B cell (primary cell): ENCODE data around the gene POLR1E. TPM values are rescaled to one million over a fixed set of nuclear protein-coding genes. Genes with fewer than 3 reads are reported as not detected.
A peak's percentile ranks its signal among the peaks of the same experiment; 100 is the strongest.

ENCODE experiments used
- ATAC-seq: fragments of 200-7000 bp; cut with Tn5 transposase; one replicate; pipeline ENCODE4 v1.10.0; 2021; ENCODE audit warnings: low read depth, mild to moderate bottlenecking, moderate number of reproducible peaks, moderate library complexity
- CTCF ChIA-PET: fragments of 350-600 bp; sonication (Branson Sonifier 250); formaldehyde crosslinking; loops from one replicate; lab custom pipeline; 2021; ENCODE audit warnings: antibody characterized with exemption, inconsistent platforms; lab: Charles Lee
- POLR2A ChIA-PET: fragments of 350-600 bp; sonication (Branson Sonifier 250); formaldehyde crosslinking; loops from one replicate; lab custom pipeline; 2021; ENCODE audit warnings: antibody characterized with exemption; lab: Charles Lee
- DNase-seq: peaks from one replicate; pipeline ENCODE4 v3.0.0; 2013
- H2AFZ ChIP-seq: 2 replicates; pipeline ENCODE4 v1.6.1; 2012; ENCODE audit warnings: mild to moderate bottlenecking, low read depth, low read length; ENCODE audit not compliant: insufficient read depth, poor library complexity, severe bottlenecking
- H3K27ac ChIP-seq, 2 donors: 1 replicate in 1 of 2; 2 replicates in 1 of 2; pipeline ENCODE4 v1.5.1; 2012 to 2013; ENCODE audit warnings: low read length in 2 of 2, mild to moderate bottlenecking in 2 of 2, moderate library complexity in 1 of 2
- H3K27me3 ChIP-seq, 4 experiments: fragments of 200-600 bp in 1 of 4; sonication (generic) in 1 of 4; replicated peaks in 1 of 4; 1 replicate in 2 of 4; 2 replicates in 2 of 4; pipeline versions ENCODE4 v1.6.1 to v1.7.0; 2013 to 2016; ENCODE audit warnings: low read length in 3 of 4, mild to moderate bottlenecking in 2 of 4, mixed read lengths in 1 of 4, moderate library complexity in 1 of 4; ENCODE audit not compliant: insufficient read depth in 4 of 4, control insufficient read depth in 3 of 4; ENCODE audit errors: control extremely low read depth in 1 of 4
- H3K36me3 ChIP-seq, 2 experiments: replicated peaks in 1 of 2; 1 replicate in 1 of 2; 2 replicates in 1 of 2; pipeline versions ENCODE4 v1.6.1 to v1.7.1; 2013; ENCODE audit warnings: low read length in 1 of 2; ENCODE audit not compliant: insufficient read depth in 2 of 2, control insufficient read depth in 1 of 2; ENCODE audit errors: control extremely low read depth in 1 of 2, extremely low read depth in 1 of 2
- H3K4me1 ChIP-seq, 2 donors: fragments of 200-600 bp in 1 of 2; sonication (generic) in 1 of 2; 1 replicate in 1 of 2; 2 replicates in 1 of 2; pipeline versions ENCODE4 v1.5.1 to v1.6.1; 2013 to 2017; ENCODE audit warnings: low read length in 2 of 2; ENCODE audit not compliant: control insufficient read depth in 2 of 2, insufficient read depth in 2 of 2
- H3K4me2 ChIP-seq: replicated peaks from 2 replicates; pipeline ENCODE3; 2012; ENCODE audit warnings: mild to moderate bottlenecking, low read depth, low read length; ENCODE audit not compliant: poor library complexity, severe bottlenecking
- H3K4me3 ChIP-seq, 5 experiments: fragments of 200-600 bp in 1 of 5; sonication (generic) in 1 of 5; 1 replicate in 3 of 5; 2 replicates in 2 of 5; pipeline versions ENCODE4 v1.5.1 to v1.7.0; 2011 to 2016; ENCODE audit warnings: low read length in 4 of 5, mild to moderate bottlenecking in 4 of 5, low read depth in 2 of 5, control low read depth in 1 of 5, moderate library complexity in 1 of 5; ENCODE audit not compliant: insufficient read depth in 1 of 5; ENCODE audit errors: control extremely low read depth in 1 of 5, extremely low read depth in 1 of 5
- H3K79me2 ChIP-seq: fragments of 200-600 bp; sonication (generic); one replicate; pipeline ENCODE4 v1.6.0; 2016; ENCODE audit warnings: low read length; ENCODE audit not compliant: control insufficient read depth, insufficient read depth
- H3K9ac ChIP-seq: fragments of 200-600 bp; sonication (generic); 2 replicates; pipeline ENCODE4 v1.6.1; 2017; ENCODE audit warnings: mild to moderate bottlenecking, low read length, moderate library complexity
- H3K9me3 ChIP-seq, 3 donors: one replicate each; pipeline versions ENCODE4 v1.6.1 to v1.7.1; 2013; ENCODE audit warnings: low read length in 2 of 3; ENCODE audit not compliant: control insufficient read depth in 2 of 3, insufficient read depth in 1 of 3; ENCODE audit errors: control extremely low read depth in 1 of 3
- H4K20me1 ChIP-seq: 2 replicates; pipeline ENCODE4 v1.6.0; 2012; ENCODE audit warnings: mild to moderate bottlenecking, low read length; ENCODE audit not compliant: insufficient read depth, control insufficient read depth, poor library complexity, severe bottlenecking
- H3K27ac Mint-ChIP-seq: one replicate; pipeline ENCODE4 v1.8.0; 2021; ENCODE audit warnings: mixed read lengths
- H3K27me3 Mint-ChIP-seq: one replicate; pipeline ENCODE4 v1.8.0; 2021; ENCODE audit warnings: mixed read lengths
- H3K4me1 Mint-ChIP-seq: one replicate; pipeline ENCODE4 v1.8.0; 2021; ENCODE audit warnings: mixed read lengths
- H3K4me3 Mint-ChIP-seq: one replicate; pipeline ENCODE4 v1.8.0; 2021; ENCODE audit warnings: mixed read lengths
- H3K9me3 Mint-ChIP-seq: one replicate; pipeline ENCODE4 v1.8.0; 2022; ENCODE audit warnings: mixed read lengths; ENCODE audit not compliant: insufficient read depth
- EZH2 ChIP-seq: IDR thresholded peaks from 2 replicates; pipeline ENCODE4 v1.6.1; 2012; ENCODE audit warnings: borderline replicate concordance, low read depth, mild to moderate bottlenecking, moderate library complexity, low read length; ENCODE audit not compliant: insufficient read depth, poor library complexity, severe bottlenecking
- WGBS: methylation state at CpG from one replicate; pipeline ENCODE4 v1.1.5; 2013; ENCODE audit warnings: missing lambda C conversion rate; ENCODE audit not compliant: insufficient coverage; 5-methylcytosine and 5-hydroxymethylcytosine counted together
- intact Hi-C: fragments of 100-400 bp; cut with micrococcal nuclease; formaldehyde crosslinking; loops from one replicate; pipeline ENCODE4 v1.10.0; 2022
- polyA plus RNA-seq: library from polyadenylated mRNA; depleted of rRNA; stranded (reverse); fragments of >200 nt; gene quantifications from 2 replicates; pipeline ENCODE4 v1.2.3, GENCODE V29; 2012
- total RNA-seq, 2 donors: library from RNA; stranded (reverse); fragments of 120-200 nt in 1 of 2; gene quantifications; 1 replicate in 1 of 2; 2 replicates in 1 of 2; pipeline versions ENCODE4 v1.2.3 to v1.2.4, GENCODE V29; 2013 to 2022
- TF ChIP-seq, protein P1 (sequence below): fragments of 200-600 bp; IDR thresholded peaks from one replicate; pipeline ENCODE4 v1.8.0; 2022; ENCODE audit warnings: antibody characterized with exemption, mild to moderate bottlenecking

The POLR1E gene
- total and polyA plus RNA-seq, 2 donors (not counting 1 experiment from before 2014, with no cell fraction given) = 11.6 to 31.0 TPM

DNA sequence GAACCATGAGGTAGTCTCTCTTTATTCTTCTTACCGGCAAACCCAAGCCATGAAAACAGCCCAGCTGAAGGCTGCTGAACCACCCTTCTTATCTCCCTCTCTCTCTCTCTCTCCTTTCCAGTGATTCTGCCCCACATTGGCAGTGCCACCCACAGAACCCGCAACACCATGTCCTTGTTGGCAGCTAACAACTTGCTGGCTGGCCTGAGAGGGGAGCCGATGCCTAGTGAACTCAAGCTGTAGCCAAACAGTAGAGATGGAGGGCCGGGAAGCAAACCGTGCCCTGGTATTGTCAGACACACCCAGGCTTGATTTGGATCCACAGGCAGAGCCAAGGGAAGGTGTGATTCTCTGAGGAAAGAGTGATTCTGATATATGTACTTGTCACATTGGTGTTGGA lies 49.2 kb upstream of the POLR1E start:
- Mint-ChIP-seq H3K9me3 (no peaks in the 10 kb centered on the region), H3K27me3 (no peaks in the 10 kb centered on the region), H3K4me3 (no peak overlapping the region), H3K27ac (peak overlapping the region; percentile 10), H3K4me1 (peaks cover 20% of the 10 kb centered on the region)
- peaks cover 7% of the 10 kb centered on the region for H4K20me1 ChIP-seq
- WGBS = 100% methylated on average over 5 of the region's 5 CpGs
- no peak overlapping the region for H3K27ac ChIP-seq
- H3K4me1 ChIP-seq = peaks cover 15 to 20% of the 10 kb centered on the region in 2 donors
- H3K27me3 ChIP-seq = no peaks in the 10 kb centered on the region
- H3K36me3 ChIP-seq = peaks cover 1 to 57% of the 10 kb centered on the region in 2 experiments
- H3K4me3 ChIP-seq = no peak overlapping the region
- H3K9ac ChIP-seq = no peak overlapping the region
- DNase-seq = no peak
- ATAC-seq = no peak
- intact Hi-C loops = no loop called here
- H3K79me2 ChIP-seq = peaks cover 9% of the 10 kb centered on the region
- TF ChIP-seq EZH2 = no peak
- TF ChIP-seq, protein P1, sequence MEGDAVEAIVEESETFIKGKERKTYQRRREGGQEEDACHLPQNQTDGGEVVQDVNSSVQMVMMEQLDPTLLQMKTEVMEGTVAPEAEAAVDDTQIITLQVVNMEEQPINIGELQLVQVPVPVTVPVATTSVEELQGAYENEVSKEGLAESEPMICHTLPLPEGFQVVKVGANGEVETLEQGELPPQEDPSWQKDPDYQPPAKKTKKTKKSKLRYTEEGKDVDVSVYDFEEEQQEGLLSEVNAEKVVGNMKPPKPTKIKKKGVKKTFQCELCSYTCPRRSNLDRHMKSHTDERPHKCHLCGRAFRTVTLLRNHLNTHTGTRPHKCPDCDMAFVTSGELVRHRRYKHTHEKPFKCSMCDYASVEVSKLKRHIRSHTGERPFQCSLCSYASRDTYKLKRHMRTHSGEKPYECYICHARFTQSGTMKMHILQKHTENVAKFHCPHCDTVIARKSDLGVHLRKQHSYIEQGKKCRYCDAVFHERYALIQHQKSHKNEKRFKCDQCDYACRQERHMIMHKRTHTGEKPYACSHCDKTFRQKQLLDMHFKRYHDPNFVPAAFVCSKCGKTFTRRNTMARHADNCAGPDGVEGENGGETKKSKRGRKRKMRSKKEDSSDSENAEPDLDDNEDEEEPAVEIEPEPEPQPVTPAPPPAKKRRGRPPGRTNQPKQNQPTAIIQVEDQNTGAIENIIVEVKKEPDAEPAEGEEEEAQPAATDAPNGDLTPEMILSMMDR = no peak
- CTCF ChIA-PET = interaction anchor here (1.4 kb wide), 1 partner anchor 563 kb away, joined by 5 read pairs; no protein-coding TSS in a partner anchor
- H2AFZ ChIP-seq = no peak overlapping the region
- no peak overlapping the region for H3K4me2 ChIP-seq
- POLR2A ChIA-PET = no interaction called here
- no peaks in the 10 kb centered on the region for H3K9me3 ChIP-seq

DNA sequence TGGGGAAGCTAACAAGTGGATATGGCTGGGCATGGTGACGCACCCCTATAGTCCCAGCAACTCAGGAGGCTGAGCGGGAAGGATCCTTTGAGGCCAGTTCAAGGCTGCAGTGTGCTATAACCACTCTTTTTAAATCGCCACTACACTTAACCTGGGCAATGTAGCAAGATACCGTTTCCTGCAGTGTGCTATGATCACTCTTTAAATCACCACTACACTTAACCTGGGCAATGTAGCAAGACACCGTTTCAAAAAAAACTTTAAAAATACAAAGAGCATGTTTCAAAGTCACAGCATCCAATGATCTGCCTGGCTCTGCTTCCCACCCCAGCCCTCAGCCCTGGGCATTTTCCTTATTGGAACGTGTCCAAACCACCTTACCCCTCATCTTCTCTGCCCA lies 48.7 kb upstream of the POLR1E start:
- no peaks in the 10 kb centered on the region for H3K9me3 ChIP-seq
- no peak overlapping the region for H3K27ac ChIP-seq
- Mint-ChIP-seq H3K4me3 (no peak overlapping the region), H3K27ac (no peak overlapping the region), H3K27me3 (no peaks in the 10 kb centered on the region), H3K9me3 (no peaks in the 10 kb centered on the region), H3K4me1 (peaks cover 16% of the 10 kb centered on the region)
- WGBS = 100% methylated on average over 6 of the region's 6 CpGs
- ATAC-seq = no peak
- no peak for DNase-seq
- H3K9ac ChIP-seq = no peak overlapping the region
- peaks cover 1 to 58% of the 10 kb centered on the region in 2 experiments for H3K36me3 ChIP-seq
- ChIA-PET POLR2A (no interaction called here), CTCF (interaction anchor here (1.4 kb wide), 1 partner anchor 564 kb away, joined by 5 read pairs; no protein-coding TSS in a partner anchor)
- H3K4me2 ChIP-seq = no peak overlapping the region
- H3K4me1 ChIP-seq = peaks cover 10 to 15% of the 10 kb centered on the region in 2 donors
- H2AFZ ChIP-seq = no peak overlapping the region
- H3K4me3 ChIP-seq = no peak overlapping the region
- intact Hi-C loops = no loop called here
- no peaks in the 10 kb centered on the region for H3K27me3 ChIP-seq
- H3K79me2 ChIP-seq = peaks cover 9% of the 10 kb centered on the region
- TF ChIP-seq EZH2 = no peak
- TF ChIP-seq, protein P1 = no peak
- peaks cover 7% of the 10 kb centered on the region for H4K20me1 ChIP-seq
